ENCODE results near the gene CYP4V2.

GRCh38 chr4:186204686-186205085, 13.3 kb downstream of the CYP4V2 start:
- TF ChIP-seq RAD21 (IDR thresholded peaks at IDR 0.05; ENCODE audit: low read length) (no peak), CTCF (IDR thresholded peaks at IDR 0.05) (no peak), SMC3 (IDR thresholded peaks at IDR 0.05; ENCODE audit: low read depth, low read length) (no peak), USF2 (IDR thresholded peaks at IDR 0.05; ENCODE audit: borderline replicate concordance, low read depth, low read length) (no peak), FOSL2 (IDR thresholded peaks at IDR 0.05; ENCODE audit: borderline replicate concordance, low read depth) (no peak), MXI1 (IDR thresholded peaks at IDR 0.05; ENCODE audit: low read depth, low read length) (no peak), EP300 (IDR thresholded peaks at IDR 0.05; ENCODE audit: borderline replicate concordance in 1 of 2, low read depth in 1 of 2, low read length in 1 of 2) (no peak), EZH2phosphoT487 (IDR thresholded peaks at IDR 0.05; ENCODE audit: borderline replicate concordance, low read depth) (no peak), POLR2AphosphoS5 (IDR thresholded peaks at IDR 0.05; ENCODE audit: low read depth, low read length) (no peak), GABPA (IDR thresholded peaks at IDR 0.05; ENCODE audit: low read depth) (no peak), CHD2 (IDR thresholded peaks at IDR 0.05; ENCODE audit: low read length, partially characterized antibody) (no peak)

Measured in SK-N-SH (cell line).